AG04450 (cell line): ENCODE measurements around the gene CHPF. TPM values are rescaled to one million over a fixed set of nuclear protein-coding genes. Genes with fewer than 3 reads are reported as not detected.

Experiments
- CTCF ChIA-PET: fragments of 300-600, 350-600 bp; formaldehyde crosslinking; extraction: SDS; loops from one replicate; lab custom pipeline; 2022; ENCODE audit warnings: antibody characterized with exemption, inconsistent platforms; lab: Charles Lee
- POLR2A ChIA-PET: fragments of 350-600 bp; formaldehyde crosslinking; extraction: SDS; loops from one replicate; lab custom pipeline; 2021; ENCODE audit warnings: antibody characterized with exemption, inconsistent platforms; lab: Yijun Ruan, JAX
- DNase-seq: peaks from one replicate; pipeline ENCODE4 v3.0.0-alpha.2; 2011; ENCODE audit warnings: low read depth, low spot score
- H3K27ac ChIP-seq: one replicate; pipeline ENCODE4 v1.5.1; 2012; ENCODE audit warnings: low read depth, low read length, control low read depth
- H3K27me3 ChIP-seq: one replicate; pipeline ENCODE4 v1.6.0; 2012; ENCODE audit warnings: low read length; ENCODE audit not compliant: control insufficient read depth, insufficient read depth
- H3K4me3 ChIP-seq: 2 replicates; pipeline ENCODE4 v1.5.1; 2011; ENCODE audit warnings: mild to moderate bottlenecking, low read depth, low read length, control low read depth
- H3K9me3 ChIP-seq: 2 replicates; pipeline ENCODE4 v1.5.1; 2012; ENCODE audit warnings: low read length; ENCODE audit not compliant: control insufficient read depth, insufficient read depth
- polyA plus RNA-seq: library from polyadenylated mRNA; depleted of rRNA; stranded (reverse); fragments of >200 nt; gene quantifications from 2 replicates; pipeline ENCODE4 v1.2.3, GENCODE V29; 2011
- TF ChIP-seq, protein P1 (sequence below): IDR thresholded peaks from 2 replicates; pipeline ENCODE4 v1.5.1; 2011; ENCODE audit warnings: low read depth, low read length, control low read depth, inconsistent platforms

CHPF gene
- polyA plus RNA-seq, 1 experiment: 24.4 TPM

- ChIA-PET POLR2A (interaction anchor here (1.6 to 2.3 kb wide), 2 partner anchors 11 to 38 kb away, joined by 7 to 13 read pairs; partner anchors contain the start of genes INHA, OBSL1 and STK11IP), CTCF (interaction anchor here (0.5 to 3.7 kb wide), 41 partner anchors 9 to 1306 kb away, joined by 3 to 38 read pairs (median 4); partner anchors contain the start of genes CHPF, GMPPA, INHA and OBSL1)
- Histone ChIP-seq H3K4me3 (no peak overlapping the region), H3K27me3 (peaks cover 5% of the 10 kb centered on the region), H3K27ac (no peak overlapping the region), H3K9me3 (peaks cover 4% of the 10 kb centered on the region; the same call in 1 of the 2 replicates)
- DNase-seq: no peak
- TF ChIP-seq, protein P1, sequence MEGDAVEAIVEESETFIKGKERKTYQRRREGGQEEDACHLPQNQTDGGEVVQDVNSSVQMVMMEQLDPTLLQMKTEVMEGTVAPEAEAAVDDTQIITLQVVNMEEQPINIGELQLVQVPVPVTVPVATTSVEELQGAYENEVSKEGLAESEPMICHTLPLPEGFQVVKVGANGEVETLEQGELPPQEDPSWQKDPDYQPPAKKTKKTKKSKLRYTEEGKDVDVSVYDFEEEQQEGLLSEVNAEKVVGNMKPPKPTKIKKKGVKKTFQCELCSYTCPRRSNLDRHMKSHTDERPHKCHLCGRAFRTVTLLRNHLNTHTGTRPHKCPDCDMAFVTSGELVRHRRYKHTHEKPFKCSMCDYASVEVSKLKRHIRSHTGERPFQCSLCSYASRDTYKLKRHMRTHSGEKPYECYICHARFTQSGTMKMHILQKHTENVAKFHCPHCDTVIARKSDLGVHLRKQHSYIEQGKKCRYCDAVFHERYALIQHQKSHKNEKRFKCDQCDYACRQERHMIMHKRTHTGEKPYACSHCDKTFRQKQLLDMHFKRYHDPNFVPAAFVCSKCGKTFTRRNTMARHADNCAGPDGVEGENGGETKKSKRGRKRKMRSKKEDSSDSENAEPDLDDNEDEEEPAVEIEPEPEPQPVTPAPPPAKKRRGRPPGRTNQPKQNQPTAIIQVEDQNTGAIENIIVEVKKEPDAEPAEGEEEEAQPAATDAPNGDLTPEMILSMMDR: peak; percentile 65
Observed at GRCh38 chr2:219560037-219560892, 16.7 kb upstream of the CHPF start.

DNA sequence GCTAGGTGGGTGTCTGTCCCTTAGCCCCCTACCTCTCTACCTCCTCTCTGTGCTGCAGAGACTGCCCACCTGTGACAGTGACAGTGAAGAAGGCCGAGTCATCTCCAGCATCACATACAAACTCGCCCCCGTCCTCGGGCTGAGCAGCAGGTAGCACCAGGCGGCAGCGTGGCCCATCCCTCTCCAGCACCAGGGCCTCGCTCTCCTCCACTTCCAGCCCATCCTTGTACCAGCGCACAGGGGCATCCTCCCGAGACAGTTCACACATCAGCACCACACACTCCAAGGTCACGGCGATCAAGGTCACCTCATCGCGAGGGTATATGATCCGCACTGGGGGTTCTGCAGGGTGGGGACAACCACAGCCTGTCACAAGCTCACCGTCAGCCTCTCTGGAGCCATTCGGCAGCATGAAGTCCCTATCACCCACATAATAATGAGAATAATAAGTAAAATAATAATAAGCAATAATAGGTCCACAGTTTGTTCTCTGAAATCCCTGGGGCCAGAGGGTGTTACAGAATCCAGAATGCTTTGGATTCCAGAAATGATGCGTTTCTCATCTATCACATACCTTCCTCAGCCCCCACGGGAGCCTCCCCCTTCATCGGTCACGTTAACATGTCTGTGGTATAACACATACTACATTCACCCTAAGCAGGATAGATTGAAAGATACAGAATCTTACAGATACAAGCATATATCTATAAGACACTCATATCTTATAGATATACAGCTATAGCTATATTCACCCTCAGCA lies 15.7 kb upstream of the CHPF start:
- H3K9me3 ChIP-seq: peaks cover 4% of the 10 kb centered on the region; the same call in 1 of the 2 replicates
- peaks cover 5% of the 10 kb centered on the region for H3K27me3 ChIP-seq
- ChIA-PET POLR2A (interaction anchor here (1.6 to 2.3 kb wide), 2 partner anchors 12 to 38 kb away, joined by 7 to 13 read pairs; partner anchors contain the start of genes INHA, OBSL1 and STK11IP), CTCF (interaction anchor here (0.5 to 3.7 kb wide), 35 partner anchors 8 to 1307 kb away, joined by 3 to 38 read pairs (median 4); partner anchors contain the start of genes CHPF, GMPPA, INHA and OBSL1)
- no peak for DNase-seq
- no peak overlapping the region for H3K27ac ChIP-seq
- TF ChIP-seq, protein P1: no peak
- H3K4me3 ChIP-seq: no peak overlapping the region

DNA sequence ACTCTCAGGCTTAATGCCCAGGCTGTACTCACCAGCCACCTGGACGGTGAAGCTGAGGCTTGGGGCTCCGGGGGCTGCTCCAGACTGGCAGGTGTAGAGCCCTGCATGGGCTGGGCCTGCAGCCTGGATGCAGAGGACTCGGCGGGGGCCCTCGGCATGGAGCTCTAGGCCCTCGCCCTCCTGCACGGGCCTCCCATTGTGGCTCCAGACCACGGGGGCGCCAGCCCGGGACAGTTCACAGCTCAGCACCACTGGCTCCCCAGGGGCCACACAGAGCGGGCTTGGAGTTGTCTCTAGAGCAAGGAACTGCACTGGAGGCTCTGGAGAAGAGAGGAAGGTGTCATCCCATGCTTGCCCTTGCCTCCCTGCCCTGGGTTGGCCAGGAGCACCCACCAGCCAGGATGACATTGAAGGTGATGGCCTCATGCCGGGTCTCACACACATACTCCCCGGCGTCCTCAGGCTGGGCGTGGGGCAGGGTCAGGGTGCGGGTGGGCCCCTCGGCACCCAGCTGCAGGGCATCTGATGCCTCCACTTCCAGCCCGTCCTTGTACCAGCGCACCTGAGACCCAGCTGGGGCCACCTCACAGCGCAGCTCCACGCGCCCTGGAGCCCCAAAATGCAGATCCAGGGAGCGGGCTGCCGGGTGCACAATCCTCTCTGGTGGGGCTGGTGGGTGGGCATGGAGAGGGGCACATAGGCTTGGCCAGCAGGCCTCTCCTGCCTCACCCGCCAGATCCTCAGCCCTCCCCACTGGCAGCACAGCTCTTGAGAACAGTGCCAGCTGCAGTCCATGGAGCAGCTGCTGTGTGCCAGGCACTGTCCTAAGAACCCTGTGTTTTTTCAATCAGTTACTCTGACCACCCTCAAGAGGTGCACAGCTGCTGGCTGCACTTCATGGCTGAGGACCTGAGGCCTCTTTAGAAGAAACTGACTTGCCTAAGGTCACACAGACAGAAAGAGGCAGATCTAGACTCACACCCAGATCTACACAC lies 14.5 kb upstream of the CHPF start:
- CTCF ChIA-PET: interaction anchor here (0.5 to 2.2 kb wide), 2 partner anchors 17 to 84 kb away, joined by 5 to 9 read pairs; no protein-coding TSS in a partner anchor
- H3K27ac ChIP-seq: no peak overlapping the region
- POLR2A ChIA-PET: interaction anchor here (0.6 to 1.6 kb wide), 2 partner anchors 14 to 120 kb away, joined by 4 to 5 read pairs; partner anchors contain the start of genes CHPF and TMEM198
- peaks cover 8% of the 10 kb centered on the region for H3K27me3 ChIP-seq
- TF ChIP-seq, protein P1: no peak
- DNase-seq: no peak
- H3K4me3 ChIP-seq: no peak overlapping the region
- peaks cover 4% of the 10 kb centered on the region; the same call in 1 of the 2 replicates for H3K9me3 ChIP-seq

DNA sequence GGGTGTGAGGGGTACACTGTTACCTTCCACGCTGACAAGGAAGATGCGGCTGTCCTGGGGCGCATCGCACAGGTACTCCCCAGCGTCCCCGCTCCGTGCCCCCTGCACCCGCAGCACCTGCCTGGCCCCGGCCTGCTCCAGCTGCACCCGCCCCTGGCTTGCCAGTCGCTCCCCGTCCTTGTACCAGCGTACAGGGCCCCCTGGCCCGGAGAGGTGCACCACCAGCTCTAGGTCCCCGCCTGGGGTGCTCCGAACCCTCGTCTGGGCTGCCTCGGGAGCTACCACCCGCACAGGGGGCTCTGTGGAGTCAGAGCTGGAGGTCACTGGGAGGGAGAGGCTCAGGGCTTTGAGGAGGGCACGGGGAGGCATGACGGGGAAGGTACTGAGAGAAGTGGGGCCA lies 13.7 kb upstream of the CHPF start:
- no peak overlapping the region for H3K4me3 ChIP-seq
- TF ChIP-seq, protein P1: no peak
- DNase-seq: no peak
- CTCF ChIA-PET: no interaction called here
- H3K27ac ChIP-seq: no peak overlapping the region
- POLR2A ChIA-PET: interaction anchor here (1.6 kb wide), 1 partner anchor 14 kb away, joined by 5 read pairs; the partner anchor contains the start of genes CHPF and TMEM198
- H3K27me3 ChIP-seq: peaks cover 9% of the 10 kb centered on the region
- peaks cover 4% of the 10 kb centered on the region; the same call in 1 of the 2 replicates for H3K9me3 ChIP-seq
